Activated CD8-positive, alpha-beta memory T cell treated with anti-CD3 and anti-CD28 coated beads for 48 hours (primary cell): ENCODE data around the gene PKP1.

Experiments
- DNase-seq, 3 experiments: peaks; one replicate each; pipeline ENCODE4 v3.0.0-alpha.2; 2020; ENCODE audit warnings: low read depth in 2 of 3, low spot score in 2 of 3

PKP1 gene

GRCh38 chr1:201277441-201277840 lies 5.9 kb upstream of the PKP1 start:
- DNase-seq: no peak

GRCh38 chr1:201279313-201279712 lies 4.0 kb upstream of the PKP1 start:
- DNase-seq: no peak

- DNase-seq: no peak
These were observed 2.4 kb upstream of the PKP1 start for GRCh38 chr1:201280884-201281283.

- DNase-seq: no peak
These were observed 1.7 kb upstream of the PKP1 start for GRCh38 chr1:201281573-201281972.

GRCh38 chr1:201282216-201282615 lies 1.1 kb upstream of the PKP1 start:
- no peak for DNase-seq

GRCh38 chr1:201283836-201284553 lies 689 bp downstream of the PKP1 start:
- DNase-seq: no peak

- no peak for DNase-seq
These were observed 1.3 kb downstream of the PKP1 start for GRCh38 chr1:201284636-201285035.

DNA sequence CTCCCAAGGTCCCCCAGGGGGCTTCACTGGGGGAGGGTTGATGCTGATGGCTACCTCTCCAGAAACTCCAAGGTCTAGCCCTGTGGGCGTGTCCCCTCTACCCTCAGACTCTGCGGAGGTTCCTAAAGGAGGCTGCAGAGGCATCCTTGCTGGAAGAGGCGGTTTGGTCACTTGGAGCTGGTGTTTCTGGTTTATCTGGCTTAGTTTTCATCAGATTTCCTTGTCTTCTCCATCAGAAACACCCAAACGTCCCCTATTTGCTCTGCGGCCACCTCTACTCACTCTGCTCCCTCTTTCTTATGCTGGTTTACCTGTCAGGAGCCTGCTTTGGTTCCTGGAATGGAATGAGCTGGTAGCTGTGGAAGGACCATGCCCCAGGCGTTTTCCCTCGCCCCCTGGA lies 2.5 kb downstream of the PKP1 start:
- DNase-seq: no peak

DNA sequence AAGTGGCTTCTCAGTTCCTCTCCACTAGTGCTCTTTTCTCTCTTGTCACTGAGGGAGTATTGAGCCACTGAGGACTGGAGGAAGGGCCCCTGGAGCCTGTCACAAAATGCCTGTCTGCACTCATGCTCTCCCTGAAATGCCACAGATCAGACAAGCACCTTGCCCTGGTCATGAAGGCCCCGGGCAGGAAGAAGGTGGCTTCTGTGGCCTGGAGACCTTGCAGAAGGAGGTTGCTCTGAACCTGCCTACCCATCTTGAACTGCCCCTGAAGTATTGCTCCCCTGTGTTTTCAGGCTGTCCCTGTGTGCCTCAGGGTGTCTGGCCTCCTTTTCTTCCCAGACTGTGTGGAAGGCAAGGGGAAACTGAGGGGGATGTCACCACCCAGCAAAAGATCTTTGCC lies 3.1 kb downstream of the PKP1 start:
- DNase-seq: no peak

DNA sequence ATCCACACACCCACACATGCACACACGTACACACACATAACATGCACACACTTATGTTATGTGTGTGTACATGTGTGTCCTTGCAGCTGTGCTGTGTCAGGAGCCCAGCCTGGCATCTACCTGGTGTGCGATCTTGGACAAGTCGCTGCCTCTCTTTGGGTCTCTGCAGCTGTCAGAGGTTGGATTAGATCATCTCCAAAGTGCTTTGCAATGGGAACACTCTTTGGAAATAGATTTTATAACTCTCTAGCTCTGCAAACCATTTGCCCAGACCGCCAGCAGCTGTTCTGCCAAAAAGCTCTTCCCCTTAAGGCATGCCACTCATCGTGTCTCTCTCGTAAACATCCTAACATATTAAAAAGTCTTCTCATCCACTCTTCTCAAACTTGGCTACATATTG lies 4.7 kb downstream of the PKP1 start:
- DNase-seq: no peak

GRCh38 chr1:201288765-201289164 lies 5.5 kb downstream of the PKP1 start:
- no peak for DNase-seq

GRCh38 chr1:201290551-201290950 lies 7.2 kb downstream of the PKP1 start:
- DNase-seq: no peak

DNA sequence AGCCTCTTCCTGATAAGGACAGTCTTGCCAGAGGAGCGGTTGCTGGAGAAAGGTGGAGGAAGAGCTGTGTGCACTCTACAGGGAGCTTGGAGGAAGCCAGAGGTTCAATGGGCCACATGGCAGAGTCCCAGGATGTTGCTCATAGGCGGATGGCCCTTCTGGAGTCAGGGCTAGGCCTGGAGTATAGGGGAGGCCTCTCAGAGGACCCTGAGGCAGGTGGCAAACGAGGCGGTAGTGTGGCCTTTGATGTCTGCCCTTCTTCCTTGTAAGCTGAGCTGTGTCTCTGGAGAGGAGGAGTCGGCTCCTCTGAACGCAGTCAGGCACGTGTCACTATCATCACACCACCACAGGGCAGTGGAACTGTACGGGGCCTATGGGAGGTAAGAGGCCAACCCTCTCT lies 8.6 kb downstream of the PKP1 start:
- DNase-seq: no peak

DNA sequence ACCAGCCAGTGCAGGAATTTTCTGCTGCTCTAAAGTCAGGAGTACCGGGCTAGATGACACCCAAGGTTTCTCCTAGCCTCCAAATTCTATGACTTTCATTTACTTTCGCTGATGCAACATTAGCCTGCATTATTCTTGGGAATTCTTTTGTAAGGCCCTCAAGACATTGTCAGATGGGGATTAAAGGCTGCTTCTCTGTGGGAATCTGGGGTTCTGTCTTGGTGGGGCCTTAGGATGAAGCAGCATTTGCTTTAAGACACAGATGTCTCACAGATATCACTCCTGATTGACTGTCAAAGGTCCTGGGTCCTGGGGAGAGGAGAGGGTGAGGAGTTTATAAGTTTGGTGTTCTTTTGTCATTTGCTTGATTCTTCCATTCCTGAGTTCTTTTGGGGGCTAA lies 11.6 kb downstream of the PKP1 start:
- no peak for DNase-seq

- no peak for DNase-seq
These were observed 12.0 kb downstream of the PKP1 start for GRCh38 chr1:201295346-201295745.

GRCh38 chr1:201295861-201296260 lies 12.6 kb downstream of the PKP1 start:
- DNase-seq: no peak

- no peak for DNase-seq
These were observed 13.0 kb downstream of the PKP1 start for GRCh38 chr1:201296352-201296751.

- no peak for DNase-seq
These were observed 15.4 kb downstream of the PKP1 start for GRCh38 chr1:201298396-201299381.

- no peak for DNase-seq
These were observed 16.7 kb downstream of the PKP1 start for GRCh38 chr1:201299968-201300367.

DNA sequence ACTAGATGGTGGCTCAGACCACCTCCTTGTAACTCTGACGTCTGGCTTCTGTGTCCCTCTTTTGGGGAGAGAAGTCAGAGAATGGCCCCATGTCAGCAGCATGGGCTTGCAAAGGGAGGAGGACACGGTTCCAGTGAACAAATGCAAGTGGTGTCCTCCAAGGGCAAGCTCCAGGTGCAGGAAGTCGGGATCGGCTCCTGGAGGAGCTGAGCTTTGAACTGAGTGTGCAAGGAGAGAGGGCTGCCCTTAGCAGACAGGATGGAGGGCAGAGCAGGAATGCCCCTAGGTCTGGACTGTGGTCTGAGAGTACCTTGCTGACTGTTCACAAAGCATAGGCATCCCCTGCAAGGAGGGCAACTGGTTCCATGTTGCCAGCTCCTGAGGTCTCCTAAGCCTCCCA lies 17.3 kb downstream of the PKP1 start:
- no peak for DNase-seq

- no peak for DNase-seq
These were observed 19.2 kb downstream of the PKP1 start for GRCh38 chr1:201302163-201303152.
